HG02678 (cell line): ENCODE measurements around the gene TANC1.

ENCODE experiments used
- ATAC-seq: cut with Tn5 transposase; IDR thresholded peaks from one replicate; pipeline ENCODE4 v1.9.1; 2021; ENCODE audit warnings: mild to moderate bottlenecking, moderate library complexity; ENCODE audit not compliant: unreplicated experiment

TANC1 gene

DNA sequence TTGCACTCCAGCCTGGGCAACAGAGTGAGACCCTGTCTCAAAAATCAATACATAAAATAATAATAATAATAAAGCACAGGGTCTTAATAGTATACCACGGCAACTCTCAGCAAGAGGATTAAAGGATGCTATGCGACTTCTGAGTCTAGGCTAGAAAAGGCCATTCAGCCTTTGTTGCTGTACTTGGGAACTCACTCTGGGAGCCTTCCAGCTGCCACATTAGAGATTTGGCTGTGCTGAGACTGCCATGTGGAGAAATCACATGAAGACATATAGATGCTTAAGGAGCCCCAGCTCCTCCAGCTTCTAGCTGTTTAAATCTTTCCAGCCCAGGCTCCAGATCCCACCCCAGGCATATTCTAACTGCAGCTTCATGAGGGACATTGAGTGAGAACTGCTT, 8.2 kb upstream of the TANC1 start:
- ATAC-seq, result no peak

DNA sequence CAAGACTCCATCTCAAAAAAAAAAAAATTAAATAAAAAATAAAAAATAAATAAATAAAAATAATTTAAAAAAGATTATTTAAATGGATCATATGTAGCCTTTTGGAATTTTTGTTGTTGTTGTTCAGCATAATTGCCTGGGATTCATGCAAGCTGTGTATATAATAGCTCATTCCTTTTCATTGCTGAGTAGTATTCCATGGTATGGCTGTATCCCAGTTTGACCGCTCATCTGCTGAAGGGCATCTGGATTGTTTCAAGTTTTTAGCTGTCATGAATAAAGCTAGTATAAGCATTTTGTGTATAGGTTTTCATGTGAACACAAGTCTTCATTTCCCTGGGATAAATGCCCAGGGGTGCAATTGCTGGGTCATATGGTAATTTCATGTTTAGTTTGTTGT, 6.4 kb upstream of the TANC1 start:
- no peak for ATAC-seq

DNA sequence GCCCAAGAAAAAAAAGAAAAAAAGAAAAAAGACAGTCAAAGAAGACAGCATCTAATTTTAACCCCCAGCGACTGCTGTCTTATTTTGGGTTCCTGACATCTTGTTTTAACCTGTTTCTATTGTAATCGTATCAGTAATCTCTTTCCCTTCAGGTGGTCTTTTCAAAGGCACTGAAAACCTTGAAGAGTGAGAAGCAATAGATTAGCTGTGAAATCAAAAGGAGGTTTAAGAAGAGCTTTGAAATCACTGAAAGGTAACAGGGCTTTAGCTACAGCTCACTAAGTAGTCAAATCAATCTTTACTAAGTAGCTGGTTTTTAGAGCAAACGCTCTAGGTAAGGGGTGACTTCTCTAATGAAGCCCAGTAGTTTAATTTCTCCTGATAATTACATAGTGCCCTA, 5.4 kb upstream of the TANC1 start:
- ATAC-seq, result no peak

DNA sequence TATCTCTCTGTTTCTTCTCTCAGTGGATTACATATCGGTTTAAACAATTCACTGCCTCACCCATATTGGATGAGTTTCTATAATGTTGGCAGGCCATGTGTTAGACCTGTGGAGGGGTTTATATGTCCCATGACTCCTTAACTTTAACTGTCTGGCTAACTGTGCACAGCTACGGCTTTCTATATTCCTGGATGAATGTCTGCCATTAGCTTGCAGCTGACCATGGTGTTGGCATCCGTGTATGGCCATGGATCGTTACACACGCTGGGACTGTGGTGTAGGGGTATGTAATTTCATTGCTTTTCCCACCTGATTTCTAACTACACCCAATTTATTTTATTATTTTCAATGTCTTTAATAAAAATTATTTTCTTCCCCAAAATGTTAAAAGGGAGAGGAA, 3.3 kb upstream of the TANC1 start:
- ATAC-seq, result no peak

DNA sequence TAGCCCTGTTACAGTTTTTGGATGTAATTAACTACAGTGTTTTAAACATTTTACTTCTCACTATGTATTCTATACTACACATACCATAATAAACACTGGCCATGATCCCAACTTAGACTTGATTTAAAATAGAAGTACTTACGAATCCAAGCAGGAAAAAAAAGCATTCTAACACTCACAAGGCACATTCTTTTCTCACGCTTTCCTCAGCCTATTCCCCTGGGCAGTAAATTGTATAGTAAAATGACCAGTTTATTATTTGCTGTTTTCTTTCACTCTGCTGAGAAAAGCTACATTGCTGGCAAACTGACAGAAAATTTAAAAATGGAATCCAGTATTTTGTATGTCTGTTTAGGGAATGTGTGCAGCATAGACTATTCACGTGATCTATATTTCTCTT, 2.8 kb upstream of the TANC1 start:
- no peak for ATAC-seq

DNA sequence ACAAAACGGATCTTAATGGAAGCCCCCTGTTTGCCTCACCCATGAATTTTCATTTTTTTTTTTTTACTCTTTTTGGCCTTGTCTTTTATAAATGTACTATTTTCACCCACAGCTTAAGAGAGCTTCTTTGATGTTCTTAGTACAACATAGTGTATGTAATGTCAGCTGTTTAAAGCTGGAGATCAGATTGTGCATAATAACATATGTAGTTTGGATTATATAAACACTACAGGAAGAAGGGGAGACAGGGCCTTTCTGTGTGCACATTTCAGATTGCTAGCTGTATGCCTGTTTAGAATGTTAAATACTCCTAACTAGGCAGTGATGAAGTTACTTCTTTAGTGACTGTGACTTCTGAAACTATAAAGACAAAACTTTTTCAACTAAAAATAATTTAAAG, 2.1 kb upstream of the TANC1 start:
- no peak for ATAC-seq

DNA sequence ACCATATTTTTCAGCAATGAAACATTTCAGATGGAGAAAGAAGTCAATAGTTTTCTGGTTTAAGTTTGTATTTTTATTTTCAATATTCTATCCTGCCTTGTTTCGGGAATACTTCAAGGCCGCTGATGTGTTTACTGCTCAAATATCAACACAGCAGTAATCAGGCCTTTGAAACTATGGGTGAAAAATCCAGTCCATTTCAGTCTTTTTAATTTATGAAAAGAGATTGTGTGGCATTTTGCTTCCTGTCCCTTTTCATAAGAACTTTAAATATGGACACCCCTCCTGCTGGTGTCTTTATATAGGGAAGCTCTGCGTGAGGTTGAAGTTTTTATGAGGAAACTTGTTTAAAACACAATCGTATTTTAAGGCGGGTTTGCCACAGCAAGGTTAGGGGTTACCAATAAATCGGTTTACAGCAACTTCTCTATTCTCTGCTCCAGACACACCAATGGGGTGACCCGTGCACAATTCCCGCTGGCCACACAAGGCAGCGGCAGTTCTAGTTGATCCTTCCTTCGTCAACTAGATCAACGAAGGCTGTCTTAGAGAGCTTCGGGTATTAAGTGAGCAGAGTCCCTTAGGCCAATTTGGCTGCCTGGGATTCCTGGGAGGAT, 1.2 kb upstream of the TANC1 start:
- ATAC-seq, result no peak

DNA sequence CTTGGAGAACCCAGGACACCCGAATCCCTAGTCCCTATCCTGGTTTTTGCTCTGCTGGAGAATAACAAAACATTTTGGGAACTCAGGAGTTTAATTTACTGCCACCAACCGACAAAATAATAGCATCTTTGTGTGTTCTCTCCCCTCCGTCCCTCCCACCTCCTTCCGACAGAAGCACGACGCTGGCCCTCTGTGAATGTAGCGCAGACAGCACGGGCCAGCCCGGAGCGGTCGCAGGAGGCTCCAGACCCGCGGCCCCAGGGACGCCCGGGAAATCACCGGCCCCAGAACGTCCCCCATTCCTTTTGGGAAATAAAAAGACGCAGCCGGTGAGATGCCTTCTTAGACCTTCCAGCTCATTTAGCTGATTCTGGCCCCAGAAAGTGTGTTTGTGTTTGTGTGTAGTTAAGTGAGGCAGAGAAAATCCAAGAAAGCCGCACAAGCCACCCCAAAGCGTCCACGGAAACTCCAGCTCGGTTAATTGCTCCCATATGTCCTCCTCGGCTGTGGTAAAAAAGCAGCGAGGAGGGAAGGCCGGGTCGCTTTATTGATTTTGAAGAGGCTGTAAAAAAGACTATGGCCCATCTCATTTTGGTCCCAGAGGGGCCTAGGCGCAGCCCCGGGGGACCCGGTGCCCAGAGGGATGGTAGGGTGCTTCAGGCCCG, 577 bp upstream of the TANC1 start:
- no peak for ATAC-seq

DNA sequence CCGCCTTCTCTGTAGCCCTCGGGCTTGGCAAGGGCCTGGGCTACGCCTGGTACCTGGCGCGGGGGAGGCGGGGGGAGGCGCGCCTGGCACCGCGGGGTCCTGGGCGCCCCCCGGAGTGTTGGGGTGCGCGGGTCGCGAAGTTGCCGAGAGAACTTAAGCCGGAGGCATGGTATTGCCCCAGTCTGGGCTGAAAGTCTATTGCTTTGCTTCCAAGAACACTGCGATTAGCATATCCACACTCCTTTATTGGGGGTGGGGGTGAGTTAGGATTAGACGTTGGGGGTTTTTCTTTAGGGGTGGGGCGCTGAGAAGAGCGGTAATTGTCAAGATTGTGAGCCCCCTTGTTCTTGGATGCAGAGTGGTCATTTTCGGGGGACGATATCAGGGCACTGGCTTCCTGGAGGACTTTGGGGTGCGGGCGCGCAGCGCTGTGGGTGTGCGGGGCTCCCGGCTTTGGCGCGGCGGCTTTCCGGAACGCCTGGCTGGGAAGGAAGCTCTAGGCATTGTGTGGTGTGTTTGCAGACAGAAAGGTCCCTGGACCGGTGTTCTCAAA, 798 bp downstream of the TANC1 start:
- peak; percentile 6 for ATAC-seq

DNA sequence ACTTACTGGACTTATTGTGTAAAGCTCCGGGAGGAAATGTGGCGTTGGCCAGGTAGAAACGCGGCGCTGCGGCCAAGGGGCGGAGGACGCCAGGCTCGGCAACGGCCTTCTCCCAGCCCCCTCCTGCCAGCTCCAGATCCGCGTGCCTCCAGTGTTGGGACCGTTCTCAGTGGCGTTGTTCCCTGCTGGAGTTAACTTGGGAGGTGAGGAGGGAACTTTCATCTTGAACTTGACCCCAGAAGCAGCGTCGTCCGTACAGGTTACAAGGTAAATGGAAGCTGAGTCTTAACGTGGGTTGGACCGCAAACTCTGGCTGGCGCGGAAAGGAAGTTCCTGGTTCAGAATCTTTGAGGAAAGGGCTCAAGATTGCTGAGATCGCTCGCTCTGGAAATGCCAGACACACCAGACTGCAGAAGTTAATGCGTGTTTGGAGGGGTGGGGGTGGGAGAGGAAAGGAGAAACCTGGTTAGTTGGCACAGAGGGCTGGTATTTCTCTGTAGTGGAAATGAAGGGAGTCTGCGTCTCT, 1.3 kb downstream of the TANC1 start:
- ATAC-seq, result no peak

DNA sequence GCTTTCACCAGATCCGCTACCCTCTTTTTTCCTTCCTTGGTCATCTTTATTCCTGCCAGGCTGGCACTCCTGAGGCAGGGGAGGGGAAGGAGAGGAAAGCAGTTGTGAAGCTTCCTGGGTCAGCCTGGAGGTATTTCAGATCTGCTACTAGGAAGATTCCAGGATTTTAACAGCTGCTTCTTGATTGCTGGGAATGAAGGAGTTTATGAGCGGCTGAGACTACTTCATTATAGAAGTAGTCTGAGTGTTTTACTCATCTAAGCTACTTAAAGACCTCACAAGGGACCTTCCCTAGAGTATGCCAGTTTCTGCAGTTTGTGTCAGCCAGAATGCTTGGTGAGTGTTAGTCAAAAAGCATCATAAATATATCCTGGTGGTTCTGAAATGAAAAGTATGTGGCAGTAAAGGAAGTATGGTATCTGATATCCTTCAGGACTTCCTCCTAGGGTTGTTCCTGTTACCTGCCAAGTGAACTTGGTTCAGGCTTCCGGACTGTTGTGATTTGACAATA, 1.9 kb downstream of the TANC1 start:
- no peak for ATAC-seq

DNA sequence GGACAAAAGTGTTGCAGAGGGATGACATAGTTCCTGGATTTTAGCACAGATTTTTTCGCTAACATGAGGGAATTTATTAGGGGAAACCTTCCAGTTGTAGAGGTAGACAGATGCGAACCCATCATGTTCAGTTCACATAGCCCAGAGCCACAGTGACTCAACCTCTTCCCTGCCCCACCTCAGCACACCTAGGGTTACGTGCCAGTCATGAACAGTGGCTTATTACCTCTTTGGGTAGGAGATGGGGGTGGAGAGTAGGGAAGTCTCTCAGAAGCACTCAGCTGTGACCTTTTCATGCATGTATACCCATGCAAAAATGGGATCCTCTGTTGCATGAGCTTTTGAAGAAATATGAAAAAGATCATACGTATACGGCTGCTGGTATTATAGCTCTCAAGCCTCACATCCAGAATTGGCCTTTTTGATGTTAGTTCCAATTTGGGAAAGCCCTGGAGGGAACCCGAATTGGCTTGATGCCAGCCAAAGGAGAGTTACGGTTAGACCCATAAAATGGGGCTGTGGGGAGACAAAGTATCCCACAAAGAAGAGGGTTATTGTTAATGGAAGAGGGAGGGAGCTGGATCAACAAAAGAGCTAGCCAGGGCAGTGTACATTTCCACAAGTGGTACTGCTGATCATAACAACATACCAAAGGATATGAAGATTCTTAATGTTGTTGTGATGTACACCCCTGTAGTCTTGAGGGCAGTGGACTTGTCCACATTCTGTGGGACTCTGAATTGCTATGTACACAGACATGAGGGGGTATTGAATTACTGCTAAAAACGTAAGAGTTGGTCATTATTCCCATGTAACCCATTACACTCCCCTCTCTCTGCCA, 4.9 kb downstream of the TANC1 start:
- ATAC-seq, result no peak

DNA sequence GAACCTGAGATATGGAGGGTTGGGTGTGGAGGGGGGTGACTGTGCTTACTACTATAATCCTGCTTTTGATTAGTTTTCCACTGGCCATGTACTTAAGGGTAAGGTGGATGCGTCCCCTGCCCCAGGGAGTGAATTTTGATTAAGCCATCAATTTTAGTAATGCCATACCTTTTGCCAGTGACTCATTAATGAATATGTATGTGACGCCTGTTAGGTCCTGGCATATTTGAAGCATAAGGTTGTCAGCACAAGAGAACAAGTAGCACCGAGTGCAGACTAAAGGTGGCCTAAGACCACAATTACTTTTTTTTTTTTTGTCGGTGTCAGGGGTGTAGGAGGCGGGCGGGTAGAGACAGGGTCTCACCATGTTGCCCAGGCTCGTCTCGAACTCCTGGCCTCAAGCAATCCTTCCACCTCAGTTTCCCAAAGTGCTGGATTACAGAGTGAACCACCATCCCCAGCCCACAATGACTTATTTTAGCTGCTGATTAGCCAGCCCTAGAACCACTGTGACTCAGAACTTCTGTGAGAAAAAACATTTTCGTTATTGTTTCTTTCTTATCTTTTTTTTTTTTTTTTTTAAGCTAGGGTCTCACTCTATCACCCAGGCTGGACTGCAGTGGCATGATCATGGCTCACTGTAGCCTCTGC, 7.0 kb downstream of the TANC1 start:
- ATAC-seq, result no peak

DNA sequence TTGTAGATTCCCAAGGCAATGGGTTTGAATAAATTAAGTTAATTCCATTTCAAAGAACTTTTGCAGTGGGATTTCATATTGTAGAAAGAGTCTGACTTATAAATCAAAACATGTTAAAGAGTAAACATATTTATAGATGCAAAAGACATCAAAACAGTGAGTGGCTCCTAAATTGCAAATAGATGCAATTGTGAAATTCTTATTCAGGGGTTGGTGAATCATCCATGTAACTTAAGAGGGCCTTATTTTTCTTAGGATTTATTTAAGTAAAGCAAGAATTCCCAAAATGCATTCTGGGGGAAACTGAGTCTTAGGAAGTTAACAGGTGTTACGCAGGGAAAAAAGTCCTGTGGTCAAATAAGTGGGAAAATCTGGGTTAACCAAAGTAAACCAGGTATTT, 11.3 kb downstream of the TANC1 start:
- ATAC-seq, result no peak

DNA sequence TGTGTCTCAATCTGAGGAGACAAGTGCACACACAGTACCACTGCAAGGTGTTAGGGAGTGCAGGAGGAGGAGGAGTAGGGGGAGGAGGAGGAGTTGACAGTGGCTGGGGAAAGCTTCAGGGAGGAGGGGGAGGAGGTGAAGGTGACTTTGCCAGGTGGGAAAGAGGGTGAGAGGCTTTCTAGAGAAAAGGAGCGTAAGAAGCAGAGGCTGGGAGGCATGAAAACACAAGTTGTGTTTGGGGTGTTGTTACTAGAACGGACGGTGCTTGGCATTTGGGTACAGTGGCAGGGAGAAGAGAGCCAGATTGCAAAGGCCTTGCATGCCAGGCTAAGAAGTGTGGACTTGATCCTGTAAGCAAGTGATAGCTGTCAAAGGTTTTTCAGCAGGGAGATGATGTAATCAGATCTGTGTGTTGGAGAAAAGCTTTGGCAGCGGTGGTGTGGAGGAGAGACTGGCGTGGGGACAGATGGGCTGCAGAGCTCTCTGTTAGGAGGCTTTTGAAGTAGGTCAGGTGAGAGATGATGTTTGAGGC, 16.2 kb downstream of the TANC1 start:
- ATAC-seq, result no peak

DNA sequence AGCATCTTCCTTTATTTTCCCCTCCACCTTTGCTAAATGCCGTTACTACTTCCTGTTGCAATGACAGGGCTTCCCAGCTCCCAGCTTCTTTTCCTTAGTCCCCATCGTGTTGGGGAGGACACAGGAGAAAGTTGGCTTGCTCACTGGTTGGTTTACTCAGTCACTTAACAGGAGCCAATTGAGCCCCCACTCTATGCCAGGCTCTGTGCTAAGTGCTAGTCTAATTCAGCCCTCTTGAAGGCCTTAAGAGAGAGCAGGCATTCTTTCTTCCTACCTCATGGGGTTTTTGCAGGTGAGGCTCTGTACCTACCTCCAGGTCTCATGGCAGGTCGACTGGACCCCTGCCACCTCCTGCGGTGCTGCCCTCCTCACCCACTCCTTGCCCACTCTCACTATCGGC, 20.1 kb downstream of the TANC1 start:
- ATAC-seq, result no peak

DNA sequence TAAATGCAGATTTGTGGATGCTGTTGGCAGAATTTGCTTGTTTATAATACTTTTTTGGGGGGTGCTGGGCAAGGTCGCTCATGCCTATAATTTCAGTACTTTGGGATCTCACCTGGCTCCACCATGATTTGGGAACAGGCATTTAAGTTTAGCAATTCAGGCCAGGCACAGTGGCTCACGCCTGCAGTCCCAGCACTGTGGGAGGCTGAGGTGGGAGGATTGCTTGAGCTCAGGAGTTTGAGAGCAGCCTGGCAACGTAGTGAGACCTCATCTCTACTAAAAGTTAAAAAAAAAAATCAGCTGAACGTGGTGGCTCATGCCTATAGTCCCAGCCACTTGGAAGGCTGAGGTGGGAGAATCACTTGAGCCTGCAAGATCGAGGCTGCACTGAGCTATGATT, 20.7 kb downstream of the TANC1 start:
- no peak for ATAC-seq

DNA sequence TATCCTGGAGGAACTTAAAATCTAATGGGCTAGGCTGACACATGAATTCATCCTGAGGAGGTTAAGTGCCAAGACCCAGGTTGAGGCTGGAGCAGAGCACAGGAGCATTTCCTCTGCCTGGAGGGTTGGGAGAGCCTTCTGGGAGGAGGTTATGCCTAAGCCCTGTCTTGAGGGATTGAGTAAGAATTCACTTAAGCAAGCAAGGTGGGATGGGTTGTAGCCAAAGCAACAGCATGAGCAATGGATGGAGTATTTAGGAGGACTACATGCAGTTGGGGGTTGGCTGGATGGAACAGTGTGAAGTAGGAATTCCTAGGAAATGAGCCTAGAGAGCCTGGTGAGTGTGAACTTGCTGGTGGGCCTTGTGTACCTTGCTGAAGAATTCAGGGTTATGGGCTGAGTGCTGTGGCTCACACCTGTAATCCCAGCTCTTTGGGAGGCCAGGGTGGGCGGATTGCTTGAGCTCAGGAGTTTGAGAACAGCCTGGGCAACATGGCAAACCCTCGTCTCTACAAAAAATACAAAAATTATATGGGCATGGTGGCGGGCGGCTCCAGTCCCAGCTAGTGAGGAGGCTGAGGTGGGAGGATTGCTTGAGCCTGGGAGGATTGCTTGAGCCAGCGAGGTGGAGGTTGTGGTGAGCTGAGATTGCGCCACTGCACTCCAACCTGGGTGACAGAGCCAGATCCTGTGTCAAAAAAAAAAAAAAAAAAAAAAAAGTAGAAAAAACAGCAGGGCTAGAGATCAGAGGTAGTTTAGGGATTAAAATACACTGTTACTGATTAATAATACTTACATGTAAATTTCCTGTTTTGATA, 22.2 kb downstream of the TANC1 start:
- ATAC-seq, result no peak

DNA sequence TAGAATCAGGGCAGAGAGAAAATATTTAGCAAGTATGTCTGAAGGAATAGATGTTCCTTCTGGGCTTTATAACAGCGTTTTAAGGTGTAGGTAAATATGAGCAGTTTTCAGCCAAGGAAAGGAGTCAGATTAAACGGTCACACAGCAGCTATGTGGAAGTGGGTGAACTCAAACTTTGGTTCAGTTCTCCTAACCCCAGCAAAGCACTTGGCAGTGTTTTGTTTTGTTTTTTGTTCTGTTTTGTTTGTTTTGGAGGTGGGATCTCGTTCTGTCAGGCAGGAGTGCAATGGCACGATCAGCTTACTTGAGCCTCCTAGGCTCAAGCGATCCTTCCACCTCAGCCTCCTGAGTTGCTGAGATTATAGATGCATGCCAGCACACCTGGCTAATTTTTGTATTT, 24.6 kb downstream of the TANC1 start:
- no peak for ATAC-seq
